ENCODE data around the gene KDELR3. TPM values are rescaled to one million over a fixed set of nuclear protein-coding genes. Genes with fewer than 3 reads are reported as not detected.

The KDELR3 gene
- polyA plus RNA-seq, 1 donor (not counting 4 experiments of a cell fraction or from before 2014, with no cell fraction given): 10.1 TPM

DNA sequence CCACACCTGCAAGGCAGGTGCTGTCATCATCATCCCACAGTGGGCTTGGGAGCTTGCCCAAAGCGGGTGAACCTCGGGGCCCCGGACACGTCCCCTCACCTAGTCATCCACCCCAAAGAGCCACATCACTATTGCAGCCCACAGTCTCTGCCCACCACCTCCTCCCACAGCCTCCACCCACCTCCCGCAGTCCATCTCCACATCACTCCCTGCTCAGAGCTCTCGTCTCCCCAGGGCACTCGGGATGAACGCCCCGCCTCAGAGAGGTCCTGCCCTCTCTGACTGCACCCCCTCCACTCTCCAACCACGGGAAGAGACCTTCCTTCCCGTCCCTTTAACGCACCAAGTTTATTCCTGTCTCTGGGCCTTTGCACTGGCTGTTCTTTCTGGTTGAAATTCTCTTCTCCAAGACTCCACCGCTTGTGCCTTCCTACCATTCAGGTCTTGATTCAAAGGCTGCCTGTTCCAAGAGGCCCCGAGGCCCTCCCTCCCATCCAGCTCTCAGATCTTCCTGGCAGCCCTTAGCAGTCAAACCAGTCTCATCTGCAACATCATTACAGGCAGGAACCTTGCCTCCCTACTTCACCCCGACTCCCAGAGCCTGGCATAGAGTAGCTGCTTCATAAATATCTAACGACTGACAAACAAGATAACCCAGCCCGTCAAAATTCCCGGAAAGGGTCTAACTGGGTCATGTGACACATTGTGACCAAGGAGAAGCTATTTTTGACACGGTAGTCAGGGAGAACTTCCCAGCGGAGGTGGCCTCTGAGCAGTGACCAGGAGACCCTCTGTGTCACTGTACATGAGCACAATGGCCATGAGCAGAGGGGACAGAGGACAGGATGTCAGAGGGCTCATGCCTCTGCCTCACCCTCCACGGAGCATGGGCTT is 24.0 kb upstream of the KDELR3 start:
- no peak overlapping the region for H3K4me3 ChIP-seq (ENCODE audit: control insufficient read depth in 2 of 3, extremely low read depth in 1 of 3, insufficient read depth in 2 of 3, low read depth in 1 of 3, low read length in 3 of 3)
- no peaks in the 10 kb centered on the region for H3K9me1 ChIP-seq (ENCODE audit: control insufficient read depth, extremely low read depth, insufficient read depth, low read length)
- no peak overlapping the region for H3K9ac ChIP-seq (ENCODE audit: control insufficient read depth, extremely low read depth, insufficient read depth, low read length)
- peak; percentile 26 for FAIRE-seq
- peaks cover 17% of the 10 kb centered on the region for H3K27me3 ChIP-seq (ENCODE audit: control insufficient read depth, extremely low read depth, insufficient read depth, low read length)
- H3K36me3 ChIP-seq (ENCODE audit: control insufficient read depth in 2 of 2, extremely low read depth in 1 of 2, insufficient read depth in 2 of 2, low read length in 2 of 2): no peaks in the 10 kb centered on the region
- H2AFZ ChIP-seq (ENCODE audit: control insufficient read depth, low read length): no peak overlapping the region
- no peaks in the 10 kb centered on the region for H4K20me1 ChIP-seq (ENCODE audit: control insufficient read depth, extremely low read depth, insufficient read depth, low read length)
- TF ChIP-seq EZH2 (IDR thresholded peaks at IDR 0.05; ENCODE audit: low read length): no peak
- TF ChIP-seq, protein P1, sequence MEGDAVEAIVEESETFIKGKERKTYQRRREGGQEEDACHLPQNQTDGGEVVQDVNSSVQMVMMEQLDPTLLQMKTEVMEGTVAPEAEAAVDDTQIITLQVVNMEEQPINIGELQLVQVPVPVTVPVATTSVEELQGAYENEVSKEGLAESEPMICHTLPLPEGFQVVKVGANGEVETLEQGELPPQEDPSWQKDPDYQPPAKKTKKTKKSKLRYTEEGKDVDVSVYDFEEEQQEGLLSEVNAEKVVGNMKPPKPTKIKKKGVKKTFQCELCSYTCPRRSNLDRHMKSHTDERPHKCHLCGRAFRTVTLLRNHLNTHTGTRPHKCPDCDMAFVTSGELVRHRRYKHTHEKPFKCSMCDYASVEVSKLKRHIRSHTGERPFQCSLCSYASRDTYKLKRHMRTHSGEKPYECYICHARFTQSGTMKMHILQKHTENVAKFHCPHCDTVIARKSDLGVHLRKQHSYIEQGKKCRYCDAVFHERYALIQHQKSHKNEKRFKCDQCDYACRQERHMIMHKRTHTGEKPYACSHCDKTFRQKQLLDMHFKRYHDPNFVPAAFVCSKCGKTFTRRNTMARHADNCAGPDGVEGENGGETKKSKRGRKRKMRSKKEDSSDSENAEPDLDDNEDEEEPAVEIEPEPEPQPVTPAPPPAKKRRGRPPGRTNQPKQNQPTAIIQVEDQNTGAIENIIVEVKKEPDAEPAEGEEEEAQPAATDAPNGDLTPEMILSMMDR (optimal IDR thresholded peaks at IDR 0.05 in 1 of 3, IDR thresholded peaks at IDR 0.05 in 1 of 3, conservative IDR thresholded peaks at IDR 0.05 in 1 of 3; ENCODE audit: extremely low read depth in 1 of 3, insufficient read depth in 2 of 3, low read length in 3 of 3): no peak
- H3K4me1 ChIP-seq (ENCODE audit: control insufficient read depth, extremely low read depth, insufficient read depth, low read length): peaks cover 6% of the 10 kb centered on the region
- H3K4me2 ChIP-seq (ENCODE audit: control insufficient read depth, extremely low read depth, insufficient read depth, low read depth, low read length): peak overlapping the region; percentile 16
- no peak for DNase-seq (ENCODE audit: low read depth, low spot score)
- H3K27ac ChIP-seq (ENCODE audit: control insufficient read depth, insufficient read depth, low read length): no peak overlapping the region
- dilution Hi-C loops (cut with MboI; ENCODE audit: extremely low pct_ligation_motif_present, low sequenced_read_pairs): no loop called here
- H3K9me3 ChIP-seq (ENCODE audit: control insufficient read depth, low read depth, low read length): no peaks in the 10 kb centered on the region
- no peaks in the 10 kb centered on the region for H3K79me2 ChIP-seq (ENCODE audit: control insufficient read depth, insufficient read depth, low read length)

- H2AFZ ChIP-seq (ENCODE audit: control insufficient read depth, low read length): no peak overlapping the region
- no peak overlapping the region for H3K9ac ChIP-seq (ENCODE audit: control insufficient read depth, extremely low read depth, insufficient read depth, low read length)
- dilution Hi-C loops (cut with MboI; ENCODE audit: extremely low pct_ligation_motif_present, low sequenced_read_pairs): no loop called here
- peaks cover 9% of the 10 kb centered on the region for H3K4me1 ChIP-seq (ENCODE audit: control insufficient read depth, extremely low read depth, insufficient read depth, low read length)
- no peaks in the 10 kb centered on the region for H3K9me3 ChIP-seq (ENCODE audit: control insufficient read depth, low read depth, low read length)
- peaks cover 26% of the 10 kb centered on the region for H3K27me3 ChIP-seq (ENCODE audit: control insufficient read depth, extremely low read depth, insufficient read depth, low read length)
- no peaks in the 10 kb centered on the region for H4K20me1 ChIP-seq (ENCODE audit: control insufficient read depth, extremely low read depth, insufficient read depth, low read length)
- no peaks in the 10 kb centered on the region for H3K9me1 ChIP-seq (ENCODE audit: control insufficient read depth, extremely low read depth, insufficient read depth, low read length)
- H3K4me3 ChIP-seq (ENCODE audit: control insufficient read depth in 2 of 3, extremely low read depth in 1 of 3, insufficient read depth in 2 of 3, low read depth in 1 of 3, low read length in 3 of 3): no peak overlapping the region
- TF ChIP-seq, protein P1 (optimal IDR thresholded peaks at IDR 0.05 in 1 of 3, IDR thresholded peaks at IDR 0.05 in 1 of 3, conservative IDR thresholded peaks at IDR 0.05 in 1 of 3; ENCODE audit: extremely low read depth in 1 of 3, insufficient read depth in 2 of 3, low read length in 3 of 3): no peak
- TF ChIP-seq EZH2 (IDR thresholded peaks at IDR 0.05; ENCODE audit: low read length): no peak
- no peaks in the 10 kb centered on the region for H3K36me3 ChIP-seq (ENCODE audit: control insufficient read depth in 2 of 2, extremely low read depth in 1 of 2, insufficient read depth in 2 of 2, low read length in 2 of 2)
- FAIRE-seq (no peak), DNase-seq (ENCODE audit: low read depth, low spot score) (no peak)
- no peak overlapping the region for H3K27ac ChIP-seq (ENCODE audit: control insufficient read depth, insufficient read depth, low read length)
- no peak overlapping the region for H3K4me2 ChIP-seq (ENCODE audit: control insufficient read depth, extremely low read depth, insufficient read depth, low read depth, low read length)
- H3K79me2 ChIP-seq (ENCODE audit: control insufficient read depth, insufficient read depth, low read length): no peaks in the 10 kb centered on the region
Measured at GRCh38 chr22:38444783-38445182, 23.1 kb upstream of the KDELR3 start.

Data from keratinocyte (primary cell).